ENCODE measurements around the gene PTPRA. TPM values are rescaled to one million over a fixed set of nuclear protein-coding genes. Genes with fewer than 3 reads are reported as not detected.

PTPRA gene
- total and polyA plus RNA-seq, 9 of the 15 experiments (the other 6 are each of a cell fraction or from before 2014, with no cell fraction given): 3.4 to 80.5 (median 28.0) TPM

DNA sequence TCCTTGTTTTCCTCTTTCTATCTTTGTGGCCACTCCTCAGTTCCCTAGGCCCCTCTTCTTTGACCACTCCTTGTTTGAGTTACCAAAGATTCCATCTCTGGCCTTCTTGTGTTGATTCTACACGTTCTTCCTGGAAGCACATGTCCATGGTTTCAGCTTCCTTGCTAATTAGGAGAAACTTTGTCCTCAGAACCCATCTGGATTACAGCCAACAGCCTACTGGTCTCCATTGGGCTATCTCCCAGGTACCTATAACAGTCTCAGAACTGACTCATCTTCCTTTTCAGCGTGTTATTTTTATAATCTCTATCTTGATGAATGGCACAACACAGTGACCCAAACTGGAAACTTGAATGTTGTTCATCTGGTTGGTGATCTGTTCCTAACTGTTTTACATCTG, 17.5 kb downstream of the PTPRA start (continued):
- TF ChIP-seq YY1 (IDR thresholded peaks at IDR 0.05; ENCODE audit: borderline replicate concordance in 1 of 3, control insufficient read depth in 1 of 3, extremely low read depth in 1 of 3, insufficient read depth in 3 of 3, insufficient read length in 1 of 3, insufficient replicate concordance in 2 of 3, low read depth in 1 of 3, low read length in 2 of 3): no peak
- no peak for TF ChIP-seq SETDB1 (IDR thresholded peaks at IDR 0.05; ENCODE audit: low read length)
- TF ChIP-seq, protein P1, sequence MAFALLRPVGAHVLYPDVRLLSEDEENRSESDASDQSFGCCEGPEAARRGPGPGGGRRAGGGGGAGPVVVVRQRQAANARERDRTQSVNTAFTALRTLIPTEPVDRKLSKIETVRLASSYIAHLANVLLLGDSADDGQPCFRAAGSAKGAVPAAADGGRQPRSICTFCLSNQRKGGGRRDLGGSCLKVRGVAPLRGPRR (CRISPR knock-in tag; IDR thresholded peaks at IDR 0.05): no peak
- no peak for TF ChIP-seq ZNF274 (IDR thresholded peaks at IDR 0.05; ENCODE audit: borderline replicate concordance, low read depth, low read length)
- no peak for TF ChIP-seq ZNF785 (CRISPR knock-in tag; IDR thresholded peaks at IDR 0.05)
- no peak for TF ChIP-seq POU5F1 (IDR thresholded peaks at IDR 0.05; ENCODE audit: borderline replicate concordance, low read depth, low read length, partially characterized antibody)
- TF ChIP-seq, protein P2, sequence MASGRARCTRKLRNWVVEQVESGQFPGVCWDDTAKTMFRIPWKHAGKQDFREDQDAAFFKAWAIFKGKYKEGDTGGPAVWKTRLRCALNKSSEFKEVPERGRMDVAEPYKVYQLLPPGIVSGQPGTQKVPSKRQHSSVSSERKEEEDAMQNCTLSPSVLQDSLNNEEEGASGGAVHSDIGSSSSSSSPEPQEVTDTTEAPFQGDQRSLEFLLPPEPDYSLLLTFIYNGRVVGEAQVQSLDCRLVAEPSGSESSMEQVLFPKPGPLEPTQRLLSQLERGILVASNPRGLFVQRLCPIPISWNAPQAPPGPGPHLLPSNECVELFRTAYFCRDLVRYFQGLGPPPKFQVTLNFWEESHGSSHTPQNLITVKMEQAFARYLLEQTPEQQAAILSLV (tag; IDR thresholded peaks at IDR 0.05): no peak
- no peak for TF ChIP-seq FIP1L1 (IDR thresholded peaks at IDR 0.05; ENCODE audit: low read depth, low read length, poor library complexity, severe bottlenecking)
- TF ChIP-seq, protein P3, sequence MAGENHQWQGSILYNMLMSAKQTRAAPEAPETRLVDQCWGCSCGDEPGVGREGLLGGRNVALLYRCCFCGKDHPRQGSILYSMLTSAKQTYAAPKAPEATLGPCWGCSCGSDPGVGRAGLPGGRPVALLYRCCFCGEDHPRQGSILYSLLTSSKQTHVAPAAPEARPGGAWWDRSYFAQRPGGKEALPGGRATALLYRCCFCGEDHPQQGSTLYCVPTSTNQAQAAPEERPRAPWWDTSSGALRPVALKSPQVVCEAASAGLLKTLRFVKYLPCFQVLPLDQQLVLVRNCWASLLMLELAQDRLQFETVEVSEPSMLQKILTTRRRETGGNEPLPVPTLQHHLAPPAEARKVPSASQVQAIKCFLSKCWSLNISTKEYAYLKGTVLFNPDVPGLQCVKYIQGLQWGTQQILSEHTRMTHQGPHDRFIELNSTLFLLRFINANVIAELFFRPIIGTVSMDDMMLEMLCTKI (IDR thresholded peaks at IDR 0.05; ENCODE audit: partially characterized antibody): no peak
- TF ChIP-seq, protein P4, sequence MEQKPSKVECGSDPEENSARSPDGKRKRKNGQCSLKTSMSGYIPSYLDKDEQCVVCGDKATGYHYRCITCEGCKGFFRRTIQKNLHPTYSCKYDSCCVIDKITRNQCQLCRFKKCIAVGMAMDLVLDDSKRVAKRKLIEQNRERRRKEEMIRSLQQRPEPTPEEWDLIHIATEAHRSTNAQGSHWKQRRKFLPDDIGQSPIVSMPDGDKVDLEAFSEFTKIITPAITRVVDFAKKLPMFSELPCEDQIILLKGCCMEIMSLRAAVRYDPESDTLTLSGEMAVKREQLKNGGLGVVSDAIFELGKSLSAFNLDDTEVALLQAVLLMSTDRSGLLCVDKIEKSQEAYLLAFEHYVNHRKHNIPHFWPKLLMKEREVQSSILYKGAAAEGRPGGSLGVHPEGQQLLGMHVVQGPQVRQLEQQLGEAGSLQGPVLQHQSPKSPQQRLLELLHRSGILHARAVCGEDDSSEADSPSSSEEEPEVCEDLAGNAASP (IDR thresholded peaks at IDR 0.05): no peak
- no peak for TF ChIP-seq SMARCC2 (IDR thresholded peaks at IDR 0.05; ENCODE audit: low read depth)
- TF ChIP-seq HDAC1 (IDR thresholded peaks at IDR 0.05): 0 out of 4 replicates have a peak, but pooled peaks of 1 of the 2 experiments have one; percentile 35
- no peak for TF ChIP-seq MTA3 (IDR thresholded peaks at IDR 0.05; ENCODE audit: borderline replicate concordance)
- no peak for TF ChIP-seq SRF (CRISPR knock-in tag; IDR thresholded peaks at IDR 0.05)
- no peak for TF ChIP-seq ZNF224 (CRISPR knock-in tag; IDR thresholded peaks at IDR 0.05)
- TF ChIP-seq FOSL1 (tag; conservative IDR thresholded peaks at IDR 0.05): peak; percentile 82
- TF ChIP-seq HLTF (IDR thresholded peaks at IDR 0.05): no peak
- no peak for TF ChIP-seq HMG20B (CRISPR knock-in tag; IDR thresholded peaks at IDR 0.05)
- no peak for TF ChIP-seq LARP7 (IDR thresholded peaks at IDR 0.05)
- TF ChIP-seq SOX6 (IDR thresholded peaks at IDR 0.05): peak; percentile 64; the same call in 1 of the 2 replicates
- TF ChIP-seq, protein P5, sequence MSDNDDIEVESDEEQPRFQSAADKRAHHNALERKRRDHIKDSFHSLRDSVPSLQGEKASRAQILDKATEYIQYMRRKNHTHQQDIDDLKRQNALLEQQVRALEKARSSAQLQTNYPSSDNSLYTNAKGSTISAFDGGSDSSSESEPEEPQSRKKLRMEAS (CRISPR knock-in tag; IDR thresholded peaks at IDR 0.05): no peak
- no peak for TF ChIP-seq SP2 (IDR thresholded peaks at IDR 0.05; ENCODE audit: extremely low read depth, low read depth, low read length, poor library complexity, severe bottlenecking)
- TF ChIP-seq ZNF165 (CRISPR knock-in tag; IDR thresholded peaks at IDR 0.05; ENCODE audit: borderline replicate concordance): no peak
- no peak for TF ChIP-seq NRF1 (conservative IDR thresholded peaks at IDR 0.05 in 1 of 2, IDR thresholded peaks at IDR 0.05 in 1 of 2)
- TF ChIP-seq ELF4 (CRISPR knock-in tag; IDR thresholded peaks at IDR 0.05): no peak
- TF ChIP-seq MTF1 (CRISPR knock-in tag; IDR thresholded peaks at IDR 0.05; ENCODE audit: borderline replicate concordance): no peak

All from K562 (cell line).